Testis (tissue), 3 donors: ENCODE measurements around the gene BICRAL. TPM values are rescaled to one million over a fixed set of nuclear protein-coding genes. Genes with fewer than 3 reads are reported as not detected.
"Not testable (repeated sequence)": the region's sequence is repeated elsewhere in the genome, so short reads cannot be mapped to it uniquely, and the experiment has no call there.

ENCODE experiments used
- DNase-seq: peaks from one replicate; pipeline ENCODE4 v3.0.0-alpha.2; 2019
- H3K27ac ChIP-seq, 2 donors: fragments of 200-600 bp; sonication (generic); one replicate each; pipeline ENCODE4 v1.5.1; 2019
- H3K27me3 ChIP-seq: fragments of 200-600 bp; sonication (generic); one replicate; pipeline ENCODE4 v1.5.1; 2019
- H3K36me3 ChIP-seq: fragments of 200-600 bp; sonication (generic); one replicate; pipeline ENCODE4 v1.5.1; 2017; ENCODE audit warnings: low read depth; ENCODE audit errors: missing control alignments
- H3K4me1 ChIP-seq: fragments of 200-600 bp; sonication (generic); one replicate; pipeline ENCODE4 v1.5.1; 2019
- H3K4me3 ChIP-seq, 2 donors: fragments of 200-600 bp; sonication (generic); one replicate each; pipeline ENCODE4 v1.5.1; 2017 to 2019
- H3K9me3 ChIP-seq: fragments of 200-600 bp; sonication (generic); one replicate; pipeline ENCODE4 v1.5.1; 2017
- CTCF ChIP-seq, 3 experiments: fragments of 450-650 bp in 2 of 3; fragments of 200-600 bp in 1 of 3; sonication (generic) in 1 of 3; IDR thresholded peaks; one replicate each; pipeline ENCODE4 v1.5.1; 2016 to 2019; ENCODE audit warnings: antibody characterized with exemption in 3 of 3, mild to moderate bottlenecking in 2 of 3, moderate library complexity in 1 of 3
- POLR2A ChIP-seq: fragments of 450-650 bp; IDR thresholded peaks from one replicate; pipeline ENCODE4 v1.6.1; 2017; ENCODE audit warnings: antibody characterized with exemption, mild to moderate bottlenecking, moderate library complexity
- WGBS, 2 donors: methylation state at CpG; one replicate each; pipeline ENCODE4 v1.1.5; 2018; 5-methylcytosine and 5-hydroxymethylcytosine counted together
- intact Hi-C: fragments of 100-400 bp; cut with DNase I; formaldehyde crosslinking; loops from one replicate; pipeline ENCODE4 v1.15.1; 2023; ENCODE audit warnings: low total_unique reads
- polyA plus RNA-seq: library from polyadenylated mRNA; stranded (reverse); fragments of 350-450 nt; fragmentation: Illumina TruSeq; extraction: RNeasy Lipid Tissue Mini Kit (QIAGEN cat#74804); gene quantifications from one replicate; pipeline ENCODE4 v1.2.3, GENCODE V29; 2014; ENCODE audit warnings: low read depth, low replicate concordance; ENCODE audit not compliant: insufficient read depth
- total RNA-seq, 2 donors: library from RNA; depleted of rRNA; stranded (reverse); fragments of >200 nt; gene quantifications; one replicate each; pipeline ENCODE4 v1.2.3, GENCODE V29; 2016

The BICRAL gene
- total and polyA plus RNA-seq, 3 donors from 2014 or later = 12.5 to 21.1 (median 20.4) TPM

- H3K4me3 ChIP-seq = no peak overlapping the region
- DNase-seq = no peak
- 71 to 86% methylated on average over 4 of the region's 4 CpGs for WGBS, 2 donors
Observed at GRCh38 chr6:42788671-42789070, 6.8 kb downstream of the BICRAL start.

GRCh38 chr6:42790549-42791181 is 8.8 kb downstream of the BICRAL start:
- Histone ChIP-seq H3K36me3 (no peaks in the 10 kb centered on the region), H3K27me3 (no peaks in the 10 kb centered on the region), H3K4me1 (peaks cover 34% of the 10 kb centered on the region), H3K27ac (peak overlapping the region; percentile 27 to 41), H3K9me3 (no peaks in the 10 kb centered on the region), H3K4me3 (no peak overlapping the region)
- no peak for DNase-seq
- intact Hi-C loops = no loop called here
- TF ChIP-seq POLR2A (no peak), CTCF (IDR thresholded peaks at IDR 0.05) (no peak)
- WGBS, 2 donors = 25 to 38% methylated on average over 5 of the region's 5 CpGs

More at GRCh38 chr6:42788671-42789070, 6.8 kb downstream of the BICRAL start:
- intact Hi-C loops = no loop called here
- H3K27me3 ChIP-seq = no peaks in the 10 kb centered on the region
- H3K27ac ChIP-seq = no peak overlapping the region
- no peak for TF ChIP-seq CTCF (IDR thresholded peaks at IDR 0.05)
- no peak for TF ChIP-seq POLR2A
- no peaks in the 10 kb centered on the region for H3K36me3 ChIP-seq
- H3K4me1 ChIP-seq = peaks cover 40% of the 10 kb centered on the region
- H3K9me3 ChIP-seq = no peaks in the 10 kb centered on the region

GRCh38 chr6:42791706-42792320 is 10.0 kb downstream of the BICRAL start:
- Histone ChIP-seq H3K27me3 (no peaks in the 10 kb centered on the region), H3K9me3 (no peaks in the 10 kb centered on the region), H3K4me3 (no peak overlapping the region), H3K4me1 (peaks cover 23% of the 10 kb centered on the region), H3K36me3 (no peaks in the 10 kb centered on the region), H3K27ac (no peak overlapping the region)
- no peak for DNase-seq
- intact Hi-C loops = no loop called here
- WGBS, 2 donors = 91 to 92% methylated on average over 3 of the region's 3 CpGs
- TF ChIP-seq POLR2A (no peak), CTCF (IDR thresholded peaks at IDR 0.05) (no peak)

- Histone ChIP-seq H3K36me3 (no peaks in the 10 kb centered on the region), H3K27ac (no peak overlapping the region), H3K4me3 (no peak overlapping the region), H3K4me1 (peaks cover 16% of the 10 kb centered on the region), H3K27me3 (no peaks in the 10 kb centered on the region), H3K9me3 (no peaks in the 10 kb centered on the region)
- intact Hi-C loops = no loop called here
- no peak for DNase-seq
- WGBS, 2 donors = 95 to 98% methylated on average over 1 of the region's 1 CpG
- TF ChIP-seq CTCF (IDR thresholded peaks at IDR 0.05) (no peak), POLR2A (no peak)
Observed at GRCh38 chr6:42795651-42796050, 13.8 kb downstream of the BICRAL start.

- TF ChIP-seq CTCF (IDR thresholded peaks at IDR 0.05) (no peak), POLR2A (no peak)
- DNase-seq = no peak
- H3K4me3 ChIP-seq = no peak overlapping the region
- intact Hi-C loops = no loop called here
- WGBS, 2 donors = 91 to 92% methylated on average over 4 of the region's 4 CpGs
- no peak overlapping the region for H3K27ac ChIP-seq
- H3K9me3 ChIP-seq = no peaks in the 10 kb centered on the region
- H3K27me3 ChIP-seq = no peaks in the 10 kb centered on the region
- H3K36me3 ChIP-seq = no peaks in the 10 kb centered on the region
- peaks cover 10% of the 10 kb centered on the region for H3K4me1 ChIP-seq
Observed at GRCh38 chr6:42796171-42796570, 14.3 kb downstream of the BICRAL start.

GRCh38 chr6:42797696-42798095 is 15.8 kb downstream of the BICRAL start:
- H3K9me3 ChIP-seq, DNase-seq, H3K36me3 ChIP-seq, H3K27me3 ChIP-seq, intact Hi-C loops, H3K4me3 ChIP-seq, H3K4me1 ChIP-seq, H3K27ac ChIP-seq: not testable (repeated sequence)
- 93 to 94% methylated on average over 3 of the region's 3 CpGs for WGBS, 2 donors
